MM.1S (cell line): Measurements from ENCODE around the gene METTL1.

Experiments used
- CTCF ChIP-seq: fragments of 300-600 bp; sonication (generic); IDR thresholded peaks from 2 replicates; pipeline ENCODE4 v1.5.1; 2016; ENCODE audit warnings: antibody characterized with exemption, low read length, mixed read lengths
- EZH2 ChIP-seq: fragments of 300-600 bp; sonication (generic); optimal IDR thresholded peaks from 2 replicates; pipeline ENCODE3; 2017; ENCODE audit warnings: low read depth, mild to moderate bottlenecking, antibody characterized with exemption, low read length, mixed read lengths

- TF ChIP-seq CTCF = no peak
- no peak for TF ChIP-seq EZH2
These were observed 27.0 kb downstream of the METTL1 start, which contains the start of gene TSPAN31 for GRCh38 chr12:57744777-57745484.
